RWPE1 (cell line): ENCODE data around the gene PCDHGA9.
"Not testable (repeated sequence)": the region's sequence is repeated elsewhere in the genome, so short reads cannot be mapped to it uniquely, and the experiment has no call there.

Experiments used
- CTCF ChIA-PET: fragments of 350-600 bp; sonication (Branson Sonifier 250); formaldehyde crosslinking; extraction: SDS; loops from one replicate; lab custom pipeline; 2021; lab: Yijun Ruan, JAX
- POLR2A ChIA-PET: fragments of 400-600 bp; formaldehyde crosslinking; extraction: SDS; loops from one replicate; lab custom pipeline; 2020; ENCODE audit warnings: antibody characterized with exemption; ENCODE audit not compliant: low non-redundant PET; lab: Yijun Ruan, JAX
- DNase-seq: peaks from one replicate; pipeline ENCODE4 v3.0.0; 2012; ENCODE audit warnings: low spot score
- H3K27ac ChIP-seq: fragments of 450-650 bp; 2 replicates; pipeline ENCODE4 v1.5.1; 2017
- CTCF ChIP-seq: fragments of 450-650 bp; conservative IDR thresholded peaks from 2 replicates; pipeline ENCODE4 v1.5.1; 2017; ENCODE audit warnings: low read depth, mild to moderate bottlenecking

The PCDHGA9 gene

DNA sequence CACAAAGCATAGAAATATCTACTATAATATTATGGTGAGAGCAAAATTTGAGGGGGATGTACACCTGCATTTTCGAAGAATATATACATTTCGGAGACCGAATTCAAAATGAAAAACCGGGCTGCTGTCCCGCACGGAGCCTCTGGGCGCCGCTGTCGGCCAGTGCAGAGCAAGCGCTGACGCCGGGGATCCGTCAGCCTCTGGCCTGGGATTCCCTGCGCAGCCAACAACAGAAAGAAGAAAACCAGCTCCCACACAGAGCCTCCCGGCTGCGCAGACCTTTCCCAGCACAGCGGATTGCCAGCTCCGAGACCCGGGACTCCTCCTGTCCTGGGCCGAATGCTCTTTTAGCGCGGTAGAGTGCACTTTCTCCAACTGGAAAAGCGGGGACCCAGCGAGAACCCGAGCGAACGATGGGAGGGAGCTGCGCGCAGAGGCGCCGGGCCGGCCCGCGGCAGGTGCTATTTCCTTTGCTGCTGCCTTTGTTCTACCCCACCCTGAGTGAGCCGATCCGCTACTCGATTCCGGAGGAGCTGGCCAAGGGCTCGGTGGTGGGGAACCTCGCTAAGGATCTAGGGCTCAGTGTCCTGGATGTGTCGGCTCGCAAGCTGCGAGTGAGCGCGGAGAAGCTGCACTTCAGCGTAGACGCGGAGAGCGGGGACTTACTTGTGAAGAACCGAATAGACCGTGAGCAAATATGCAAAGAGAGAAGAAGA, 5.4 kb downstream of the PCDHGA9 start, which contains the start of gene PCDHGB6:
Gene PCDHGB6 (plus strand): TSS at position 232 of the 716 bp plus-strand sequence. CDS start 182 bp downstream, at position 414.
- POLR2A ChIA-PET, H3K27ac ChIP-seq, DNase-seq: not testable (repeated sequence)
- TF ChIP-seq CTCF = peak; percentile 58
- CTCF ChIA-PET = interaction anchor here (0.6 to 0.9 kb wide), 4 partner anchors 9 to 1006 kb away, joined by 3 to 4 read pairs (median 3); partner anchors contain the start of genes PCDHGA8 and PCDHGB7

DNA sequence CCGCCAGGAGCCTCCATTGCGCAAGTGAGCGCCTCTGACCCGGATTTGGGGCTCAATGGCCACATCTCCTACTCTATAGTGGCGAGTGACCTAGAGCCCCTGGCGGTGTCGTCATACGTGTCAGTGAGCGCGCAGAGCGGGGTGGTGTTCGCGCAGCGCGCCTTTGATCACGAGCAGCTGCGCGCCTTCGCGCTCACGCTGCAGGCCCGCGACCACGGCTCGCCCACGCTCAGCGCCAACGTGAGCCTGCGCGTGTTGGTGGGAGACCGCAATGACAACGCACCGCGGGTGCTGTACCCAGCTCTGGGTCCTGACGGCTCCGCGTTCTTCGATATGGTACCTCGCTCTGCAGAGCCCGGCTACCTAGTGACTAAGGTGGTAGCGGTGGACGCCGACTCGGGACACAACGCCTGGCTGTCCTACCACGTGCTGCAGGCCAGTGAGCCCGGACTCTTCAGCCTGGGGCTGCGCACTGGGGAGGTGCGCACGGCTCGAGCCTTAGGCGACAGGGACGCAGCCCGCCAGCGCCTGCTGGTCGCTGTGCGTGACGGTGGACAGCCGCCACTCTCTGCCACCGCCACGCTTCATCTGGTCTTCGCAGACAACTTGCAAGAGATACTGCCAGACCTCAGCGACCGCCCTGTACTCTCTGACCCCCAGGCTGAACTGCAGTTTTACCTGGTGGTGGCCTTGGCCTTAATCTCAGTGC, 7.2 kb downstream of the PCDHGA9 start:
- no peak for TF ChIP-seq CTCF
- ChIA-PET POLR2A (no interaction called here), CTCF (interaction anchor here (0.6 kb wide), 1 partner anchor 35 kb away, joined by 6 read pairs; no protein-coding TSS in a partner anchor)
- no peak for DNase-seq
- H3K27ac ChIP-seq = no peak overlapping the region

DNA sequence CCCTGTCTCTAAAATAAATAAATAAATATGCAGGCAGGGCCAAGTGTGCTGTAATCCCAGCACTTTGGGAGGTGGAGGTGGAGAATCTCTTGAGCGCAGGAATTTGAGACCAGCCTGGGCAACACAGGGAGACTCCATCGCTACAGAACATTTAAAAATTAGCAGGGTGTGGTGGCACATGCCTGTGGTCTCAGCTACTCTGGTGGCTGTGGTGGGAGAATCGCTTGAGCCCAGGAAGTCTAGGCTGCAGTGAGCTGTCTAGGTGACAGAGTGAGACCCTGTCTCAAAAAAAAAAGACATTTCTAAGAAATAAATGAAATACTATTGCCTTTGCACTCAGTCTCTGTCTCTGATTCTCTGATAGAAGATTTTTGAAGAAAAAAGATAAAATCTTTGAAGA, 9.0 kb downstream of the PCDHGA9 start:
- no peak for TF ChIP-seq CTCF
- no peak overlapping the region for H3K27ac ChIP-seq
- CTCF ChIA-PET = interaction anchor here (3.3 kb wide), 1 partner anchor 152 kb away, joined by 11 read pairs; no protein-coding TSS in a partner anchor
- POLR2A ChIA-PET = no interaction called here
- DNase-seq = no peak

- no peak within 1 kb of the TSS for H3K27ac ChIP-seq
- CTCF ChIA-PET = interaction anchor here (0.9 to 3.3 kb wide), 4 partner anchors 30 to 151 kb away, joined by 3 to 11 read pairs (median 4); partner anchors contain the start of genes PCDHGA7 and PCDHGB2
- POLR2A ChIA-PET = no interaction called here
- peak; percentile 29 for DNase-seq
- TF ChIP-seq CTCF = no peak
Observed at GRCh38 chr5:141412854-141413539, 10.4 kb downstream of the PCDHGA9 start, which contains the start of gene PCDHGA10. PCDHGA10 (plus strand) TSS chr5:141412987; CDS start chr5:141413176, 189 bp downstream.

GRCh38 chr5:141413540-141414069, 11.0 kb downstream of the PCDHGA9 start:
- ChIA-PET CTCF (interaction anchor here (3.3 kb wide), 1 partner anchor 150 kb away, joined by 11 read pairs; no protein-coding TSS in a partner anchor), POLR2A (no interaction called here)
- no peak overlapping the region for H3K27ac ChIP-seq
- no peak for DNase-seq
- TF ChIP-seq CTCF = no peak

- CTCF ChIA-PET = interaction anchor here (0.5 to 3.3 kb wide), 2 partner anchors 23 to 149 kb away, joined by 4 to 11 read pairs; no protein-coding TSS in a partner anchor
- POLR2A ChIA-PET, H3K27ac ChIP-seq, DNase-seq: not testable (repeated sequence)
Observed at GRCh38 chr5:141414548-141415274, 12.1 kb downstream of the PCDHGA9 start.

DNA sequence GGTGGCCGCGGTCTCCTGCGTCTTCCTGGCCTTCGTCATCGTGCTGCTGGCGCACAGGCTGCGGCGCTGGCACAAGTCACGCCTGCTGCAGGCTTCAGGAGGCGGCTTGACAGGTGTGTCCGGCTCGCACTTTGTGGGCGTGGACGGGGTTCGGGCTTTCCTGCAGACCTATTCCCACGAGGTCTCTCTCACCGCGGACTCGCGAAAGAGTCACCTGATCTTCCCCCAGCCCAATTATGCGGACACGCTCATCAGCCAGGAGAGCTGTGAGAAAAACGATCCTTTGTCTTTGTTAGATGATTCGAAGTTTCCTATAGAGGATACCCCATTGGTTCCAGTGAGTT, 12.7 kb downstream of the PCDHGA9 start:
- CTCF ChIA-PET = interaction anchor here (0.6 kb wide), 1 partner anchor 152 kb away, joined by 3 read pairs; no protein-coding TSS in a partner anchor
- POLR2A ChIA-PET, DNase-seq, H3K27ac ChIP-seq: not testable (repeated sequence)
